ENCODE measurements around the gene TMEM45B. TPM values are rescaled to one million over a fixed set of nuclear protein-coding genes. Genes with fewer than 3 reads are reported as not detected.
"Not testable (repeated sequence)": the region's sequence is repeated elsewhere in the genome, so short reads cannot be mapped to it uniquely, and the experiment has no call there.

TMEM45B gene
- total and polyA plus RNA-seq, 2 experiments from 2014 or later, result 0.10 to 0.33 TPM

DNA sequence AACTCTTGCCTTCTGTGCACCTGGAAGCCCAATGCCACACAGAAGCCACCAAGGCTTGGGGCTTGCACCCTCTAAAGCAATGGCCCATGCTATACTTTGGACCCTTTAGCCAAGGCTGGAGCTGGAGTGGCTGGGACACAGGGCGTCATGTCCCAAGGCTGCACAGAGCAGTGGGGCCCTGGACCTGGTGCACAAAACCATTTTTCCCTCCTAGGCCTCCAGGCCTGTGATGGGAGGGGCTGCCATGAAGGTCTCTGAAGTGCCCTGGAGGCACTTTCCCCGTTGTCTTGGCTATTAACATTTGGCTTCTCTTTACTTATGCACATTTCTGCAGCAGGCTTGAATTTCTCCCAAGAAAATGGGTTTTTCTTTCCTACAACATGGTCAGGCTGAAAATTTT lies 20.6 kb upstream of the TMEM45B start:
- no peak for DNase-seq (ENCODE audit: low read depth in 1 of 2, low spot score in 1 of 2)
- H3K9me3 ChIP-seq (ENCODE audit: low read depth), result no peaks in the 10 kb centered on the region
- TF ChIP-seq, protein P1, sequence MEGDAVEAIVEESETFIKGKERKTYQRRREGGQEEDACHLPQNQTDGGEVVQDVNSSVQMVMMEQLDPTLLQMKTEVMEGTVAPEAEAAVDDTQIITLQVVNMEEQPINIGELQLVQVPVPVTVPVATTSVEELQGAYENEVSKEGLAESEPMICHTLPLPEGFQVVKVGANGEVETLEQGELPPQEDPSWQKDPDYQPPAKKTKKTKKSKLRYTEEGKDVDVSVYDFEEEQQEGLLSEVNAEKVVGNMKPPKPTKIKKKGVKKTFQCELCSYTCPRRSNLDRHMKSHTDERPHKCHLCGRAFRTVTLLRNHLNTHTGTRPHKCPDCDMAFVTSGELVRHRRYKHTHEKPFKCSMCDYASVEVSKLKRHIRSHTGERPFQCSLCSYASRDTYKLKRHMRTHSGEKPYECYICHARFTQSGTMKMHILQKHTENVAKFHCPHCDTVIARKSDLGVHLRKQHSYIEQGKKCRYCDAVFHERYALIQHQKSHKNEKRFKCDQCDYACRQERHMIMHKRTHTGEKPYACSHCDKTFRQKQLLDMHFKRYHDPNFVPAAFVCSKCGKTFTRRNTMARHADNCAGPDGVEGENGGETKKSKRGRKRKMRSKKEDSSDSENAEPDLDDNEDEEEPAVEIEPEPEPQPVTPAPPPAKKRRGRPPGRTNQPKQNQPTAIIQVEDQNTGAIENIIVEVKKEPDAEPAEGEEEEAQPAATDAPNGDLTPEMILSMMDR (IDR thresholded peaks at IDR 0.05; ENCODE audit: low read depth, low read length), result no peak

DNA sequence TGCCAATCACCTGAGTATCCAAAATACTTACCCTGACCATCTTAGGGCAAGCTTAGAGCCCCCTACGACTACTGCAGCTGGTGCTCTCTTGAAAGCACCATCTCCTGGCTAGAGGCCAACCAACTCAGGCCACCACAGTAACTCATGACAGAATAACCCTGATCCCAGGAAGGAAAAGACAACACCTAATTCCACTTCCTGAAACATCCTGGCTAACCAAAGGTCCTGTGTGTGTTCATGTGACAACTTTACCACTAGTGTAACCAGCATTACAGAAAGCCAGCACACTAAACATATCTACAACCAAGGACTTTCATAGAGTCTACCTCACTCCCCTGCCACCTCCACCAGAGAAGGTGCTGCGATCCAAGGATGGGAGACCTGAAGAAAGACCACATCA lies 17.4 kb upstream of the TMEM45B start:
- H3K27ac ChIP-seq, result no peak overlapping the region
- no peak overlapping the region for H3K4me3 ChIP-seq
- no peaks in the 10 kb centered on the region for H3K27me3 ChIP-seq
- TF ChIP-seq, protein P1 (IDR thresholded peaks at IDR 0.05; ENCODE audit: low read depth, low read length), result no peak
- no peaks in the 10 kb centered on the region for H3K4me1 ChIP-seq (ENCODE audit: low read depth)
- no peaks in the 10 kb centered on the region for H3K36me3 ChIP-seq
- DNase-seq (ENCODE audit: low read depth in 1 of 2, low spot score in 1 of 2), result no peak
- H3K9me3 ChIP-seq (ENCODE audit: low read depth), result no peaks in the 10 kb centered on the region

More for the DNA sequence above, 20.6 kb upstream of the TMEM45B start:
- peaks cover 10% of the 10 kb centered on the region for H3K27me3 ChIP-seq
- H3K4me3 ChIP-seq, result no peak overlapping the region
- no peaks in the 10 kb centered on the region for H3K4me1 ChIP-seq (ENCODE audit: low read depth)
- H3K36me3 ChIP-seq, result no peaks in the 10 kb centered on the region
- no peak overlapping the region for H3K27ac ChIP-seq

DNA sequence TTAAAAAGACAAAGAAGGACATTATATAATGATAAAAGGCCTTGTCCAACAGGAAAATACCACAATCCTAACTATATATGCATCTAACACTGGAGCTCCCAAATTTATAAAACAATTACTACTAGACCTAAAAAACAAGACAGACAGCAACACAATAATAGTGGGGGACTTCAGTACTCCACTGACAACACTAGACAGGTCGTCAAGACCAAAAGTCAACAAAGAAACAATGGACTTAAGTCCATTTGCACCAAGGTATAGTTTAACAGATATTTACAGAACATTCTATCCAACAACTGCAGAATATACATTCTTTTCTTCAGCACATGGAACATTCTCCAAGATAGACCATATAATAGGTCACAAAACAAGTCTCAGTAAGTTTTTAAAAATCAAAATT lies 15.5 kb upstream of the TMEM45B start:
- DNase-seq (ENCODE audit: low read depth in 1 of 2, low spot score in 1 of 2); H3K4me1 ChIP-seq (ENCODE audit: low read depth); H3K4me3 ChIP-seq; H3K36me3 ChIP-seq; H3K27ac ChIP-seq; H3K27me3 ChIP-seq; H3K9me3 ChIP-seq (ENCODE audit: low read depth): not testable (repeated sequence)

DNA sequence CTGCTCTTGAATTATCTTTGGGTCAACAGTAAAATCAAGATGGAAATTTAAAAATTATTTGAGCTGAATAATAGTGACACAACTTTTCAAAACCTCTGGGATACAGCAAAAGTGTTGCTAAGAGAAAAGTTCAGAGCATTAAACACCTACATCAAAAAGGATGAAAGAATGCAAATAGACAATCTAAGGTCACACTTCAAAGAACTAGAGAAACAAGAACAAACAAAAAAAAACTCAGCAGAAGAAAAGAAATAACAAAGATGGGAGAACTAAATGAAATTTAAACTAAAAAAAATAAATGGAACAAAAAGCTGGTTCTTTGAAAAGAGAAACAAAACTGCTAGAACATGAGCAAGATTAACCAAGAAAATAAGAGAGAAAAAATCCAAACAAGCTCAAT lies 15.0 kb upstream of the TMEM45B start:
- Histone ChIP-seq H3K4me1 (ENCODE audit: low read depth) (no peaks in the 10 kb centered on the region), H3K9me3 (ENCODE audit: low read depth) (no peaks in the 10 kb centered on the region), H3K27me3 (no peaks in the 10 kb centered on the region), H3K27ac (no peak overlapping the region), H3K4me3 (no peak overlapping the region), H3K36me3 (no peaks in the 10 kb centered on the region)
- TF ChIP-seq, protein P1 (IDR thresholded peaks at IDR 0.05; ENCODE audit: low read depth, low read length), result no peak
- DNase-seq (ENCODE audit: low read depth in 1 of 2, low spot score in 1 of 2), result no peak

DNA sequence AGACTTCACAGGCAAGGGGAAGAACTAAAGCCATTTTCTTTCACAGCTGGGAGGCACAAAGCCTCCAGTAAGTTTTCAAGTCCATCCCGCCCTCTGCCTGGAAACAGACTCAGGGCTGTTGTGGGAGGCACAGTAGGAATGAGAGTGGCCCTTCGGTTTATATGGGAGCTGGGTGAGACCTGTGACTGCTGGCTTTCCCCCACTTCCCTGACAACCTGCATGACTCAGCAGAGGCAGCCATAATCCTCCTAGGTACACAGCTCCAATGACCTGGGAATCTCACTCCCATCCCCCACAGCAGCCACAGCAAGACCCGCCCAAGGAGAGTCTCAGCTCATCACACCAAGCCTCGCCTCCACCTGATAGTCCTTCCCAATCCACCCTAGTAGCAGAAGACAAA lies 12.1 kb upstream of the TMEM45B start:
- TF ChIP-seq, protein P1 (IDR thresholded peaks at IDR 0.05; ENCODE audit: low read depth, low read length), result no peak
- Histone ChIP-seq H3K36me3 (no peaks in the 10 kb centered on the region), H3K4me3 (no peak overlapping the region), H3K27me3 (no peaks in the 10 kb centered on the region), H3K9me3 (ENCODE audit: low read depth) (no peaks in the 10 kb centered on the region), H3K4me1 (ENCODE audit: low read depth) (no peaks in the 10 kb centered on the region), H3K27ac (no peak overlapping the region)
- DNase-seq (ENCODE audit: low read depth in 1 of 2, low spot score in 1 of 2), result no peak

DNA sequence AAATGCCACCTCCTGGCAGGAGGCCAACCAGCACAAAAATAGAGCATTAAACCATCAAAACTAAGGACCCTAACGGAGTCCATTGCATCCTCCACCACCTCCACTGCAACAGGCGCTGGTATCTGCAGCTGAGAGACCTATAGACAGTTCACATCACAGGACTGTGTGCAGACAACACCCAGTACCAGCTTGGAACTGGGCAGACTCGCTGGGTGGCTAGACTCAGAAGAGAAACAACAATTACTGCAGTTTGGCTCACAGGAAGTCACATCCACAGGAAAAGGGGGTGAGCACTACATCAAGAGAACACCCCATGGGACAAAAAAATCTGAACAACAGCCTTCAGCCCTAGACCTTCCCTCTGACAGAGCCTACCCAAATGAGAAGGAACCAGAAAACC lies 11.6 kb upstream of the TMEM45B start:
- no peak for DNase-seq (ENCODE audit: low read depth in 1 of 2, low spot score in 1 of 2)
- Histone ChIP-seq H3K36me3 (no peaks in the 10 kb centered on the region), H3K9me3 (ENCODE audit: low read depth) (no peaks in the 10 kb centered on the region), H3K4me1 (ENCODE audit: low read depth) (no peaks in the 10 kb centered on the region), H3K4me3 (no peak overlapping the region), H3K27ac (no peak overlapping the region), H3K27me3 (no peaks in the 10 kb centered on the region)
- TF ChIP-seq, protein P1 (IDR thresholded peaks at IDR 0.05; ENCODE audit: low read depth, low read length), result no peak

DNA sequence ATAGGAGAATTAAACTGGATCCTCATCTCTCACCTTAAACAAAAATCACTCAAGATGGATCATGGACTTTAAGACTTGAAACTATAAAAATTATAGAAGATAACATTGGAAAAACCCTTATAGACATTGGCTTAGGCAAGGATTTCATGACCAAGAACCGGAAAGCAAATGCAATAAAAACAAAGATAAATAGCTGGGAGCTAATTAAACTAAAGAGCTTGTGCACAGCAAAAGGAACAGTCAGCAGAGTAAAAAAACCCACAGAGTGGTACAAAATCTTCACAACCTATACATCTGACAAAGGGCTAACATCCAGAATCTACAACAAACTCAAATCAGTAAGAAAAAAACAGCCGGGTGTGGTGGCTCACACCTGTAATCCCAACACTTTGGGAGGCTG lies 7.4 kb upstream of the TMEM45B start:
- H3K9me3 ChIP-seq (ENCODE audit: low read depth), result not testable (repeated sequence)

More for the DNA sequence above, 7.4 kb upstream of the TMEM45B start:
- not testable (repeated sequence) for H3K27ac ChIP-seq; DNase-seq (ENCODE audit: low read depth in 1 of 2, low spot score in 1 of 2); H3K27me3 ChIP-seq; H3K36me3 ChIP-seq; H3K4me3 ChIP-seq; H3K4me1 ChIP-seq (ENCODE audit: low read depth)

Data from cardiac muscle cell (in vitro differentiated cells and primary cell).